PC-3 (cell line): ENCODE measurements around the gene ETHE1. TPM values are rescaled to one million over a fixed set of nuclear protein-coding genes. Genes with fewer than 3 reads are reported as not detected.

Source experiments
- ATAC-seq: fragments of 200-7000 bp; cut with Tn5 transposase; 2 replicates; pipeline ENCODE4 v1.9.1; 2020; ENCODE audit warnings: mild to moderate bottlenecking, moderate library complexity
- Bru-seq: library from RNA; stranded (reverse); fragments of 400-500 nt; gene quantifications from one replicate; lab custom pipeline; 2021; lab: Mats Ljungman, UMichigan
- BruChase-seq, 2 experiments: library from RNA; stranded (reverse); fragments of 400-500 nt; gene quantifications; one replicate each; lab custom pipeline; 2021; lab: Mats Ljungman, UMichigan
- BruUV-seq: library from RNA; stranded (reverse); fragments of 400-500 nt; replicated peaks from 2 replicates; lab custom pipeline; 2021; lab: Mats Ljungman, UMichigan
- CTCF ChIA-PET: fragments of 300-600 bp; sonication (Branson Sonifier 250); formaldehyde crosslinking; loops from one replicate; lab custom pipeline; 2022; ENCODE audit warnings: antibody characterized with exemption; lab: Charles Lee
- POLR2A ChIA-PET: fragments of 300-600 bp; sonication (Branson Sonifier 250); formaldehyde crosslinking; loops from one replicate; lab custom pipeline; 2022; ENCODE audit warnings: antibody characterized with exemption; ENCODE audit not compliant: unreplicated experiment; lab: Charles Lee
- DNase-seq: peaks from one replicate; pipeline ENCODE4 v3.0.0-alpha.2; 2015
- H2AFZ ChIP-seq: fragments of 300-600 bp; sonication (generic); 2 replicates; pipeline ENCODE4 v1.6.0; 2016; ENCODE audit warnings: antibody characterized with exemption, low read length
- H3F3A ChIP-seq: fragments of 300-600 bp; sonication (generic); one replicate; pipeline ENCODE4 v1.6.0; 2017; ENCODE audit warnings: antibody characterized with exemption, low read length, control low read depth, mild to moderate bottlenecking; ENCODE audit not compliant: unreplicated experiment
- H3K27ac ChIP-seq: fragments of 300-600 bp; sonication (generic); 2 replicates; pipeline ENCODE4 v1.5.1; 2016; ENCODE audit warnings: mild to moderate bottlenecking, low read length
- H3K27me3 ChIP-seq: fragments of 300-600 bp; sonication (generic); 2 replicates; pipeline ENCODE4 v1.6.1; 2016; ENCODE audit warnings: low read length, mixed read lengths
- H3K36me3 ChIP-seq: fragments of 300-600 bp; sonication (generic); 2 replicates; pipeline ENCODE4 v1.6.1; 2016; ENCODE audit warnings: low read depth, mixed run types, low read length, mixed read lengths
- H3K4me1 ChIP-seq: fragments of 300-600 bp; sonication (generic); 2 replicates; pipeline ENCODE4 v1.5.1; 2016; ENCODE audit warnings: low read length; ENCODE audit not compliant: insufficient read depth
- H3K4me2 ChIP-seq: fragments of 300-600 bp; sonication (generic); 2 replicates; pipeline ENCODE4 v1.6.0; 2016; ENCODE audit warnings: low read length
- H3K4me3 ChIP-seq: fragments of 300-600 bp; sonication (generic); 2 replicates; pipeline ENCODE4 v1.5.1; 2016; ENCODE audit warnings: mild to moderate bottlenecking, low read length, mixed read lengths
- H3K79me2 ChIP-seq: fragments of 300-600 bp; sonication (generic); 2 replicates; pipeline ENCODE4 v1.6.1; 2017; ENCODE audit warnings: low read length, mixed read lengths
- H3K9ac ChIP-seq: fragments of 300-600 bp; sonication (generic); 2 replicates; pipeline ENCODE4 v1.6.0; 2016; ENCODE audit warnings: mild to moderate bottlenecking, low read length
- H3K9me2 ChIP-seq: fragments of 300-600 bp; sonication (generic); replicated peaks from 2 replicates; pipeline ENCODE4 v1.6.1; 2016; ENCODE audit warnings: mixed run types, low read length, mixed read lengths
- H3K9me3 ChIP-seq: fragments of 300-600 bp; sonication (generic); 2 replicates; pipeline ENCODE4 v1.6.1; 2016; ENCODE audit warnings: low read length, mixed read lengths
- H4K20me1 ChIP-seq: fragments of 300-600 bp; sonication (generic); 2 replicates; pipeline ENCODE4 v1.6.1; 2016; ENCODE audit warnings: low read length, mixed read lengths
- CTCF ChIP-seq: fragments of 300-600 bp; sonication (generic); conservative IDR thresholded peaks from 2 replicates; pipeline ENCODE4 v1.5.1; 2017; ENCODE audit warnings: antibody characterized with exemption, low read depth, mild to moderate bottlenecking, low read length
- EZH2 ChIP-seq: fragments of 300-600 bp; sonication (generic); IDR thresholded peaks from one replicate; pipeline ENCODE4 v1.6.1; 2017; ENCODE audit warnings: antibody characterized with exemption, mild to moderate bottlenecking, low read length; ENCODE audit not compliant: unreplicated experiment
- EZH2phosphoT487 ChIP-seq: fragments of 300-600 bp; sonication (generic); IDR thresholded peaks from 2 replicates; pipeline ENCODE4 v1.6.1; 2018; ENCODE audit warnings: mild to moderate bottlenecking, antibody characterized with exemption, low read length, borderline replicate concordance
- intact Hi-C: fragments of 100-400 bp; cut with micrococcal nuclease; formaldehyde crosslinking; loops from 2 replicates; pipeline ENCODE4 v1.9.0; 2023
- long read RNA-seq: library from polyadenylated mRNA; unstranded; transcript quantifications from one replicate; pipeline ENCODE4 v2.0.0, GENCODE V29; 2021; ENCODE audit not compliant: unreplicated experiment
- total RNA-seq: library from RNA; depleted of rRNA; stranded (reverse); fragments of >200 nt; gene quantifications from 2 replicates; pipeline ENCODE4 v1.2.3, GENCODE V29; 2014; rRNA removed

The ETHE1 gene
- total RNA-seq (34.2 and 44.9 TPM in 2 replicates), Bru-seq, nascent RNA (percentile 59 among the genes with signal in this experiment), BruChase-seq, experiment 1, labeled RNA remaining after a 6-hour chase (percentile 57 among the genes with signal in this experiment), BruChase-seq, experiment 2, labeled RNA remaining after a 2-hour chase (percentile 62 among the genes with signal in this experiment)
- long read RNA-seq, transcript ETHE1-201 (7 exons, 963 nt) = major isoform, 23 of 35 reads
- long read RNA-seq, partial matches to known transcripts = 2 of 35 reads
- long read RNA-seq, other reads (novel, unspliced or antisense) = 6 of 35 reads

GRCh38 chr19:43526884-43527859 lies at the start of gene ETHE1:
Gene ETHE1 (minus strand): TSS chr19:43527201. CDS start chr19:43527177, 24 bp downstream.
- Histone ChIP-seq H3K79me2 (peaks cover 29% of the 10 kb centered on the region), H2AFZ (peak within 1 kb of the TSS; percentile 89), H3K9me3 (no peaks in the 10 kb centered on the region), H3K27me3 (no peaks in the 10 kb centered on the region), H4K20me1 (no peaks in the 10 kb centered on the region), H3K4me3 (peak within 1 kb of the TSS; percentile 98), H3K4me1 (peaks cover 13% of the 10 kb centered on the region), H3K9ac (peak within 1 kb of the TSS; percentile 71), H3F3A (no peaks in the 10 kb centered on the region), H3K4me2 (peak within 1 kb of the TSS; percentile 88), H3K36me3 (no peaks in the 10 kb centered on the region), H3K27ac (no peak within 1 kb of the TSS), H3K9me2 (no peaks in the 10 kb centered on the region)
- TF ChIP-seq EZH2 (no peak), EZH2phosphoT487 (no peak), CTCF (no peak)
- no TSS peak for BruUV-seq
- ChIA-PET CTCF (no interaction called here), POLR2A (no interaction called here)
- ATAC-seq (peak; percentile 66), DNase-seq (peak; percentile 54)
- intact Hi-C loops = no loop called here

- TF ChIP-seq CTCF (no peak), EZH2 (no peak), EZH2phosphoT487 (no peak)
- DNase-seq (no peak), ATAC-seq (no peak)
- Histone ChIP-seq H3K4me1 (peaks cover 9% of the 10 kb centered on the region), H4K20me1 (no peaks in the 10 kb centered on the region), H3F3A (no peaks in the 10 kb centered on the region), H3K27me3 (no peaks in the 10 kb centered on the region), H3K9me2 (no peaks in the 10 kb centered on the region), H3K9me3 (no peaks in the 10 kb centered on the region), H3K36me3 (no peaks in the 10 kb centered on the region), H3K4me2 (peak overlapping the region; percentile 68; the same call in 1 of the 2 replicates), H3K27ac (no peak overlapping the region), H3K4me3 (no peak overlapping the region), H2AFZ (peak overlapping the region; percentile 77), H3K9ac (peak overlapping the region; percentile 49; the same call in 1 of the 2 replicates), H3K79me2 (peaks cover 15% of the 10 kb centered on the region)
- intact Hi-C loops = loop anchor here (1.0 kb wide), 1 partner anchor 20 kb away; the partner anchor contains the start of genes IRGQ and ZNF576
- ChIA-PET POLR2A (interaction anchor here (0.6 kb wide), 1 partner anchor 92 kb away, joined by 3 read pairs; no protein-coding TSS in a partner anchor), CTCF (no interaction called here)
- BruUV-seq = TSS peak; percentile 30
Measured at GRCh38 chr19:43575955-43576878, 49.2 kb upstream of the ETHE1 start.
